ENCODE measurements around the gene ZCCHC24.
A peak's percentile ranks its signal among the peaks of the same experiment; 100 is the strongest.
"Not testable (repeated sequence)": the region's sequence is repeated elsewhere in the genome, so short reads cannot be mapped to it uniquely, and the experiment has no call there.

Gene ZCCHC24

GRCh38 chr10:79336739-79337138 lies 108.7 kb downstream of the ZCCHC24 start:
- H3K4me3 ChIP-seq (ENCODE audit: control insufficient read depth, low read depth, low read length) = no peak overlapping the region
- no peak for DNase-seq (ENCODE audit: low read depth)
- TF ChIP-seq CTCF (conservative IDR thresholded peaks at IDR 0.05; ENCODE audit: control insufficient read depth, insufficient read depth, low read depth, low read length) = no peak

- TF ChIP-seq CTCF (conservative IDR thresholded peaks at IDR 0.05; ENCODE audit: control insufficient read depth, insufficient read depth, low read depth, low read length) = no peak
- no peak overlapping the region for H3K4me3 ChIP-seq (ENCODE audit: control insufficient read depth, low read depth, low read length)
- DNase-seq (ENCODE audit: low read depth) = no peak
Observed at GRCh38 chr10:79336276-79336675, 109.1 kb downstream of the ZCCHC24 start.

DNA sequence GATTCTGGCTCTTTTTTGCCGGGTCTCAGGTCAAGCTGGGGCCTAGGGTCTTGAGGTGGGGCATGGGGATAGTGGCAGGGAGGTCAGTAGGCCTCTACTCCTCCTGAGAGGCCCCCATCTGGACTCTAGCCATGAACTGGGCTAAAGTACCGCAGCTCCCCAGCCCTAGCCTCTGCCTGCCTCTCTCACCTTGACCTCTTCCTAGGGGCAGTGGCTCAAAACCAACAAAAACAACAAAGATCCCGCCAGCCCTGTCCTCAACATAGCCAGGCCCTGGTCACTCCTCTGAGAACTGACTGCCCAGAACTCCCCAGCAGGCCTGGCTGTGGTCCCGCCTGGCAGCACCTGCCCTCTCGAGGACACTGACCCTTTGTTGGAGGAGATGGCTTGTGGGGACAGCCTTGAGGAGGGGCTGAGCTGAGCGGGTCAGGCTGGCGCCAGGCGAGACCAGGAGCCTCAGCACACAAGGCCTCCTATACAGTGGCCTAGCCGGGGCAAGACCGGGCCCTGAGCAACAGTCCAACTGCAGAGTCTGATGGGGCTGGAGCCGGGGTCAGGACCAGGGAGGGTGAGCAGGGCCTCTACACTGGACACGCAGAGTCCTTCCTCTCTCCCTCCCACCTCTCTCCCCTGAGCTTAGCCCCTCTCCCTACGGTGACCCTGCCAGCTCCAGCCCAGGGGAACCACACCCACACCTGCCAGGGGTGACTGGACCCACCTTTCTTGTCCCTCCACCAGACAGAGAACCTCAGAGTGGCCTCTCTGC lies 109.8 kb downstream of the ZCCHC24 start:
- TF ChIP-seq CTCF (conservative IDR thresholded peaks at IDR 0.05; ENCODE audit: control insufficient read depth, insufficient read depth, low read depth, low read length) = no peak
- H3K4me3 ChIP-seq (ENCODE audit: control insufficient read depth, low read depth, low read length) = no peak overlapping the region
- DNase-seq (ENCODE audit: low read depth) = no peak

GRCh38 chr10:79335094-79335469 lies 110.3 kb downstream of the ZCCHC24 start:
- no peak for TF ChIP-seq CTCF (conservative IDR thresholded peaks at IDR 0.05; ENCODE audit: control insufficient read depth, insufficient read depth, low read depth, low read length)
- DNase-seq (ENCODE audit: low read depth) = no peak

GRCh38 chr10:79334573-79334972 lies 110.9 kb downstream of the ZCCHC24 start:
- H3K4me3 ChIP-seq (ENCODE audit: control insufficient read depth, low read depth, low read length) = no peak overlapping the region
- TF ChIP-seq CTCF (conservative IDR thresholded peaks at IDR 0.05; ENCODE audit: control insufficient read depth, insufficient read depth, low read depth, low read length) = no peak
- no peak for DNase-seq (ENCODE audit: low read depth)

More at GRCh38 chr10:79335094-79335469, 110.3 kb downstream of the ZCCHC24 start:
- no peak overlapping the region for H3K4me3 ChIP-seq (ENCODE audit: control insufficient read depth, low read depth, low read length)

GRCh38 chr10:79333513-79333912 lies 111.9 kb downstream of the ZCCHC24 start:
- DNase-seq (ENCODE audit: low read depth) = peak; percentile 79
- TF ChIP-seq CTCF (conservative IDR thresholded peaks at IDR 0.05; ENCODE audit: control insufficient read depth, insufficient read depth, low read depth, low read length) = no peak
- H3K4me3 ChIP-seq (ENCODE audit: control insufficient read depth, low read depth, low read length) = no peak overlapping the region

DNA sequence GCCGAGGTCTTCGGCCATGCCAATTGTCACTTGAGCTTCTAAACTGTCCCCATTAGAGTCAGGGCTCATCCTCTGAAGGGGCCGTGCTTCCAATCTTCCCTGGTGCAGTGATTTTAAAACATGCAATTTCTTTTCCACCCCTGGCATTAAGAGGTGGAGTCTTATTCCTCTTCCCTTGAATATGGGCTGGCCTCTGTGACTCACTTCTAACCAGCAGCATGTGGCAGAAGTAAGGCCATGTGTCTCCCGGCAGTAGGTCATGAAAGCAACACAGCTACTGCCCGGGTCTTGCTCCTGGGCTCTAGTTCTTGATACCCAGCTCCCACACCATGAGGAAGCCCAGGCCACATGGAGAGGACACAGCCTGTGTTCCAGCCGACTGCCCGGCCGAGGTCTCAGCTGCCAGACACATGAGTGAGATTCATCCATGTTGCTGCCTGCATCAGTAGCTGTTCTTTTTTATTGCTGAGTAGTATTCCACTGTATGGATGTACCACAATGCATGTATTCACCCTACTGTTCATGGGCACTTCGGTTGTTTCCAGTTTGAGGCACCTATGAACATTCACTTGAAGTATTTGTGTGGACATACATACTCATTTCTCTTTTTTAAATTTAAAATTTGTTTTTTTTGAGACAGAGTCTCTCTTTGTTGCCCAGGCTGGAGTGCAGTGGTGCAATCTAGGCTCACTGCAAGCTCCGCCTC lies 112.7 kb downstream of the ZCCHC24 start:
- not testable (repeated sequence) for DNase-seq (ENCODE audit: low read depth); H3K4me3 ChIP-seq (ENCODE audit: control insufficient read depth, low read depth, low read length)
